Esophagus mucosa (tissue), 1 donor: ENCODE data around the gene THRA. TPM values are rescaled to one million over a fixed set of nuclear protein-coding genes. Genes with fewer than 3 reads are reported as not detected.

Source experiments
- ATAC-seq: fragments of 200-7000 bp; cut with Tn5 transposase; one replicate; pipeline ENCODE4 v1.9.1; 2020
- total RNA-seq: library from RNA; stranded (reverse); gene quantifications from one replicate; pipeline ENCODE4 v1.2.4, GENCODE V29; 2023
- donor health status: DM: yes; HTN: yes; CAD: no.

The THRA gene
- total RNA-seq, 1 donor from 2014 or later = 9.4 TPM

DNA sequence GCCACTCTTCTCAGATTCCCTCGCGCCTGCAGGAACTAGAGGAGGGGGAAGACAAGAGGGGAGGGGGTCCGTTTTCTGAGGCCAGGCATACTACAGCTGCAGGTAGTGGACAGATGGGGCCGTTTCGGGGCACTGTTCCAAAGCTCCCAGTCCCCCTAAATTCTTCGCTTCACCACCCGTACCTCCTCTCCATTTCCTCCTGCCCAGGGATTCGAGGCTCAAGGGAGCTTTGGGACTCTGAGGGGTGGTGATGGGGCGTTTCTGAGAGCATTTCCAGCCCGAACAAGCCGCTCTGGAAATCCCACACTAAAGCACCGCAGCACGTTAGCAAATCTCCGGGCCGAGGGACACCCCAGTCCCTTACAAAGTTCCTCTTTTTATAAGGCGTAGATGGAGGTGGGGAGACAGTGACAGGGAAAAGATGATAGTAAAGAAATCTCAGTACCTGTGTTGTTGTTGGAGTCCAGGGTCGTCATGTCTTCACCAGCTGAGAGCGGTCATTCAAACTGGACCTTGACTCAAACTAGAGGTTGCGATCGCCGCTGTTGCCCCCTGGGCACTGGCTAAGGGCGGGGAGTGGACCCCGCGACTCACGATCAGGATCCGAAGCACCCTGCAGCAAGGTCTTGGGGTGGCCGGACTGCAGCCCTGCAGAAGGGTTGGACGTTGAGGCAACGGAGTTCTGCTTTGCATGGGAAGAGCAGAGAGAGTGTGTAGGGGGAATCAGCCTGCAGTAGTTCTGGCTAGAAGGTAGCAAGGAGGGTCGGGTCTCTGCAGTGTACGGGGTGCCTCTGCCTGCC is 37.1 kb downstream of the THRA start:
- ATAC-seq = no peak

DNA sequence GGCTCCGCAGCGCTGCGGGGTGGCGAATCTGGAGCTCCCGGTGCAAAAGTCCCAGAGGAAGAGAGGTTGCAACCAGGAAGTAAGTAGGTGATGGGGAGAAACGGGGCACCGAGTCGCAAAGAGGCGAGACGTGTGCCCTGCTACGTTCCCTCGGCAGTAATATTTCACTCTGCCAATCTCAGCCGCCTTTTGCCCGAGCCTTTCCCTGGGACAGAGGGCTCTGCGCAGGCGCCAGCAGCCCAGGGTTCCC is 37.6 kb downstream of the THRA start, which contains the start of gene NR1D1:
NR1D1 (minus strand) TSS at position 171 of the 250 bp plus-strand sequence. CDS start 495 bp downstream, outside the sequence.
- no peak for ATAC-seq

DNA sequence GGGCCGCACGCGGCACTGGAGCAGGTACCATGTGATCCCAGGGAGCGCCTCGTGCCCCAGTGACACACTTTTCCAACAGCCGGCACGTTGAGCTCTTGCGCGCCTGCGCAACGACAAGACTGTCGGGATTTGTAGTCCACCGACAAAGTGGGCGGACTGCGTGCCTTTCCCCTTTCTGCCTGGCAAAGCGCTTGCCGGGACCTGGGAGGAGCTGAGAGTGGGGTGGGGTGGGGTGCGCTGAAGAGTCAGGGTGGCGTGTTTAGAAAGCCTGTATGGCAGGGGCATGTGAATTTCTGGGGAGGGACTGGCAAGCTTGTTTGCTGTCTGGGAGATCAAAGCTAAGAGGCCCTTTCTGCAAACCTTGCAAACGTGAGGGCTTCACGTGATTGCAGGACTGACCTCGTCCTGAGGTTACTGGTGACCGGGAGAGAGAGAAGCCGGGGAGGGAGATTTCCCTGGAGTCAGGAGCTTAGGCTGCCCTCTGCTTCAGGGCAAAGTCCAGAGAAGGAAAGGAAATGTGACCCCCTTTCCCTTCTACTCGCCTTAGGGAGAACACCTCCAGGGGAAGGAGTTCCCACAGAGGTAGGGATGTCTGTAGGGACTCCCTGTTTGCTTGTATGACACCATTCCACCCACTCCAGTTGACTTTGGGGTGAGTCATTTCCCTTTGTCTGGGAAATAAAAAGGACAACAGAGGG is 38.1 kb downstream of the THRA start:
- ATAC-seq = peak; percentile 58

DNA sequence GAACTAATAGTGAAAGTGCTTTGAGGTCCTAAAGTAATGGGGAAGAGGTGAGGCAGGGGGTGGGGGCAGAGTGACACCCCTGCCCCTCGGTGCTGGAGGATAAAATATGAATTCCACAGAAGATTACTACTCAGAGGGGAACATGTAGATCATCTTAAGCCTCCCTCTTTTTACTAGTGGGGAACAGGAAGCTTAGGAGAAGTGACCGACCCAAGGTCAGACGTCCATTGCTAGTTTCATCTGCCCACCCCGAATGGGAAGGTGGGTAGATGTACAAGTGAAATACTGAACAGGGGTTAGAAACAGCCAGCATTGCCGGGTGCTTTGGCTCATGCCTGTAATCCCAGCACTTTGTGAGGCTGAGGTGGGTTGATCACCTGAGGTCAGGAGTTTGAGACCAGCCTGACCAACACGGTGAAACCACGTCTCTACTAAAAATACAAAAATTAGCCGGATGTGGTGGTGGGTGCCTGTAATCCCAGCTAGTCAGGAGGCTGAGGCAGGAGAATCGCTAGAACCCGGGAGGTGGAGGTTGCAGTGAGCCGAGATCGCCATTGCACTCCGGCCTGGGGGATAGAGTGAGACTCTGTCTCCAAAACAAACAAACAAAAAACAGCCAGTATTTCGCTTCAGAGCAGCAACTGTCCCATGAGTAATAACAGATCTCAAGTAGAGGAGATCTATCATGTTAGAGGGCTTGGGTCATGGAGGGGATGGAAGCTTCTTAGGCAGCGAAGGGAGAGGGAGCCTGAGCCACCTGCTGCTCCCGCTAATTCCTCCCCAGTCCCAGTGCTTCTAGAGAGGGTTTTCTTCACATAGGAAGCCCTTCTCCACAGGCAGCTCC is 38.8 kb downstream of the THRA start:
- ATAC-seq = no peak

DNA sequence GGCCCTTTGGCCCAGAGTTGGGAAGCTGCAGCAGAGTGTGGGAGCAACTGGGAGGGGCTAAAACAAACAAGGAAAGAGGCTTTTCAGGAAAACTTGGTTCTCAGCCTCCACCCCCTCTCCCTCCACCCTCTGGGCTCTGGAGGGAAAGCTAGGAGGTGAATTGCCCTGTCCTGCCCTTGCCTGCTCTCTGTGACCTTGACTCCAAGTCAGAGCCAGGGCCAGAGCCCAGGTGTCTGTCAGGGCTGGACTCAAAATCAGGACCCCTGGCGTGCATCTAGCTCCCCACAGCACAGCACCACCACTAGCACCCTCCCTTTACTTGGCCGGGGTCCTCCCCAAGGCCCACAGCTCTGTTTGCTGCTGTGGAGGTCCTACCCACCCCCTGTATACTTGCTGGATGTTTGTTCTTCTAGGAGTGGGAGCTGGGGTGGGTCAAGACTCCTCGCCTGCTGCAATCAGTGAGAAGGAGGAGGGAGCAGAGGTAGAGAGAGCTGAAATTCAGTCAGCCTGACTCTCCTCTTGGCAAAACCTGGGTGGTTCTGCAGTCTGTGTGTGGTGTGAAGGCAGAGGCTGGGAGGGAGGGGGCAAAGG is 40.4 kb downstream of the THRA start:
- ATAC-seq = no peak

DNA sequence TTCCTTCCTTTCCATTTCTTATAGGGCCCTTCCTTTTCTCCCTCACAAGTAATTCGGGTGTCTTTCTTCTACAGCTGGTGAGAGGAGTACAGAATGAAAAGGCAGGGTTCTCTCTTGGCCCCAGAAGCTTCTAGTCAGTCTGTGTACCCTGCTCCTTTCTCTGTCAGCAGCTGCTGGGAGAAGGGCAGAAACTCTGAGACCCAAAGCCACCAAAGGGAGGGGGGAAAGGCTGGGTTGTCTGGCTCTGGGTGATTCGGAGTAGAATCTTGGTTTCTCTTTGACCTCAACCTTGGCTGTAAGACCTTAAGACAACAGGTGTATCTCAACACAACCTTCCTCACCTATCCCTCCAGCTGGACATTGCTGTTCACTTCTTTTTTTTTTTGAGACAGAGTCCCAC is 40.9 kb downstream of the THRA start:
- ATAC-seq = no peak

DNA sequence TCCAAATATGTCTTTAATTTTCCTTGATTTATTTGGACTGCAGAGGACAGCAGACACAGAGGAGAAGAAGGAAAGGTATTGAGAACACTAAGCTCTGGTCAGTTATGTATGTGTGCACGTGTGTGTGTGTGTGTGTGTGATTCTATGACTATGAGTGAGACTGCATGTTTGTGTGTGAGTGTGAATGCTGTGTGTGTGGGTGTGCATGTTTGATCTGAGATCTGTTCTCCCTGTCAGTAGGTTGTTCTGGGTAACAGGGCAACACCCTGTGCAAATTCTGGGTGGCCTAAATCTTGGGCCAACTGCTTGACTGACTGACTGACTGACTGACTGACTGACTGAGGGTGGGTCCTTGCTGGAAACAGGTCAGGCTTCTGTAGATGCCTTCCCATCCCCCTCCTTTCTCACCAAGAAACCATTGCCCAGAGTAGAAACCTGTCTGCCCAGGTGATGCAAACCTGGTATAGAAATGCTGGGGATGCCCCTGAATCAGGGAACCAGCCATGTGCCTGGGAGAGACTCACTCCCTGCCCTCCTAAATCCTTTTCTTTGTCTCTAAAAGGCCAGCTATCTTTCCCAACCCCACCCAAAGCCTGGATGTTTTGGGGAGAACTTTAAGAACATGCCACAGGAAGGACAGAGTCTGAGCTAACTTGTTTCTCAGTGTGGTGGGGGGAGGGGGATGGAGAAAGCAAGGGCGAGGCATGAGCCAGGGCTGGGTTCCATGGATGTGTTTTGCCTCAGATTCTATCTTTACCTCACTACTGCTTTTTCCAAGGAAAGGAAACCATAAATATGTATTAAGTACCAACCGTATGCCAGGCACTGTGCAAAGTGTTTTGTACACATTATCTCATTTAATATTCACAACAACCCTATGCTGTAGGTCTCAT is 42.1 kb downstream of the THRA start:
- ATAC-seq = peak; percentile 65

DNA sequence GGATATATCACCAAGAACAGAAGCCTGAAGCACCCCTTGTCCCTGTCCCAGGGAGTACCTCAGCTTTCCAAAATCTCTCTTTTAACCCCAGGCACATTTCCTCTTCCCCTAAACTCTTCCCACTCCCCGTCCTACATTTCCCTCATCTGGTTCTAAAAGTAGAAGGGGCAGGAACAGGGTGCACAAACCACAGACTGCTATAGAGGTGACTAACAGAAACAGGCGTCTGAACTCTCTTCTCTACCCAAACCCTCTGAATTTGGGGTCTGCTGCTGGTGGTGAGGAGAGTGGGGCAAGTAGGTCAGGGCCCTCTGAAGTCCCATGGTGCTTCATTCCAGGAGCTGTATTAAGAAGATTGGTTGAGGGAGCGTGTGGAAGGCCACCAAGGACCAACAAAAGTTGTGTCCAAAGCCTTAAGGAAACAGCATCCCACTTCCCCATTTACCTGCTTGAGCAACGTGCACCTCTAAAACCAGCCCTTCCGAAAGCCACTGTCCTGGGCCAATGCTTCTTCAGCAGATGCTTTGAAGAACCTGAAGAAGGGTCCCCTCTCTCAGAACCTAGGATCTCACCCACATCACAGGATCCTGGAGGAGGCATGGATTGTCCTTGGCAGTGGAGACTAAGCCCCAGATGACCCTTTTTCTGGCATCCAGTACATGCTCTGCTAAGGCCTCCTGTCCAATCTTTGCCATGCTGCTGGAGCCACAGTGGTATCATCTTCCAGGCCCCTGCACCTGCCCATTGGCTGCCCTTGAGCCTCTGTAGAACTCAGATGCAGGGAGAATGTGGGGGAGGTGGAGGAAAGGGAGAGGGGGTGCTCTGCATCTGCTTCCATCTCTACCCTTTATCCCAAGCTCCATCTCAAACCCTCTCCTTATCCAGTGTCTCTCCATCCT is 43.3 kb downstream of the THRA start:
- ATAC-seq = no peak

DNA sequence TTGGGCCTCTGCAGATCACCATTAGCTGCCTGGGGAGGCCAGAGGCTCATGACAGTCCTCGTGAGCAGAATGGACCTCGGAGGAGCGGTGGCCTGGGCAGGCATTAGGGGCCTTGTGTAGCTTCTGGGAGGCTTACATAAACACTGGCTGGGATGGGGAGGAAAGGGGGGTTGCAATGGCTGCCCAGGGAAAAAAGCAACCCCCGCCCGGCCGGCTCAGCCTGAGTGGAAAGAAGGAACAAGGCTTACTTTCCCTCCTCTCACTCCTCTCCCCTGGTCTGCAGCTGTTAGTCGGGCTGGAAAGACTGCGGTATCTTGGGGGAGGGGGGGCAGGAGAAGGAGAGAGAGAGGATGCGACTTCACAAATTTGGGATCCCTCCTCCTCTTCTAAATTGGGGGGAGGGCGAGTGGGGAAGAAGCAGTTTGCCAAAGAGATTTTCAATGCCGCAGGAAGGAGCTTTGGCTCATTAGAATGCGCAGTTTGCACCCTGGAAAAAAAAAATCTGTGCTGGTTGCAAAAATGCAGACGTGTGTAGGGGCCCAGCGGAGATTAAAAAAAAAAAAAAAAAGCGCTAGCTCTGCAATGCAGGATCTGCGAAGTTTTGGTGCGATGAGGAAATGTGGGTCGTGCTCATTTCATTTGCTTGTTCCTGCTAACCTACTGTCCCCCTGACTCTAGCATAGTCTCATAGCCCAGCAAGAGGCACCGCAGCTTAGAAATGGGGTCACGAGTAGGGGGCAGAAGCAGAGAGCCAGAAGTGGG is 44.2 kb downstream of the THRA start:
- no peak for ATAC-seq

DNA sequence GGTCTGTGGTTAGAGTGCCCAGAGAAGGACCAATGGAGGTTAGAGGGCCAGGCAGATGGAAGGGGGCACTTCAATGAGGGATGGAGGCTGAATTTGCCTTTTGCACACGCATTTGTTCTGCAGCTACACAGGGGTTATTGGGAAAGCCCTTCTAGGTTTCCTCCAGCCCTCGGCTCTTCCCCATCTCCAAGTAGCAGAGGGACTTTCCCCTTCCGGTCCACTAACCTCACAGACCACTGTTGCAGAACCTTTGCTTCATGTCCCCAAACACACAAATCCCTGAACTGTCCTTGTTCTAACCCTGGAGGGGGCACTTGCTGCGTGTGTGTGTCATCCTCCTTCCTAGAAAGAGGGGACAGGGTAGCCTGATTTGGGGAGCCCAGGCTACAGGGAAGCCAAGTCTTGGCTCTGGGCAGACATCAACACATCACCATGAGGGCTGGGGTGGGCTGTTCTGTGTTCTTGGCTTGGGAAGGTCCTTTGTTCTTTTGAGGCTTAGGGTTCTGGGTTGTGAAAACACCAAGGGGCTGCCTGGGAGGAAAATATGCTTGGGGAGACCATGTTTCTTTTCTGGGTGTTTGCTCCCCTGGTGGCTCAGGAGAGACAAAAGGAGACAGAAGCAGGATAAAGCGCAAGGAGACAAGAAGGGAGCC is 44.9 kb downstream of the THRA start:
- ATAC-seq = no peak

DNA sequence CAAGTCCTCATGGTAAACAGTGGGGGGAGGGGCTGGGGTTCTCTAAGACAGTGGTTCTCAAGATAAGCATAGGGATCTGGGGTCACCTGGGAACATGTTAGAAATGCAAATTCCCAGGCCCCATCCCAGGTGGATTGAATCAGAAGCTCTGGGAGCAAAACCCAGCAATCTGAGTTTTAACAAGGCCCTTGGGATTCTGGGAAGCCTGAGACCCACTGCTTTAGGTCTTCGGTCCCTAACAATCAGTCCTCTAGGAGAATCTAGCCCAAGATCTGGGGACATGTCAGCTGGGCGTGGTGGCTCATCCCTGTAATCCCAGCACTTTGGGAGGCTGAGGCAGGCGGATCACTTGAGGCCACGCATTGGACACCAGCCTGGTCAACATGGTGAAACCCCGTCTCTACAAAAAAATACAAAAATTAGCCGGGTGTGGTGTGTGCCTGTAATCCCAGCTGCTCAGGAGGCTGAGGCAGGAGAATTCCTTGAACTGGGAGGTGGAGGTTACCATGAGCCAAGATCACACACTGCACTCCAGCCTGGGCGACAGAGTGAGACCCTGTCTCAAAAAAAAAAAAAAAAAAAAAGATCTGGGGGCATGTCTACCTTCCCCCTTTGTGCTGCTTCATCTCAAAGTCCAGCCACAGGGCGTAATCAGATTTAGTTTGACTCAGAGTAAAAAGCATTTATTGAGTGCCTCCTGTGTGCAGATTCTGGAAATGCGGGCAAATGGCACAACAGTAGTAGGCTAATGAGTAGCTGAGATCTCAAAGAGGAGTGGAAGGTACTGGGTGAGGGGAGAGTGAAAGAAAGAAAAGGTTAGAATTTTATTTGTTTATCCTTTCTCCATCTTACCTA is 46.4 kb downstream of the THRA start:
- ATAC-seq = no peak

DNA sequence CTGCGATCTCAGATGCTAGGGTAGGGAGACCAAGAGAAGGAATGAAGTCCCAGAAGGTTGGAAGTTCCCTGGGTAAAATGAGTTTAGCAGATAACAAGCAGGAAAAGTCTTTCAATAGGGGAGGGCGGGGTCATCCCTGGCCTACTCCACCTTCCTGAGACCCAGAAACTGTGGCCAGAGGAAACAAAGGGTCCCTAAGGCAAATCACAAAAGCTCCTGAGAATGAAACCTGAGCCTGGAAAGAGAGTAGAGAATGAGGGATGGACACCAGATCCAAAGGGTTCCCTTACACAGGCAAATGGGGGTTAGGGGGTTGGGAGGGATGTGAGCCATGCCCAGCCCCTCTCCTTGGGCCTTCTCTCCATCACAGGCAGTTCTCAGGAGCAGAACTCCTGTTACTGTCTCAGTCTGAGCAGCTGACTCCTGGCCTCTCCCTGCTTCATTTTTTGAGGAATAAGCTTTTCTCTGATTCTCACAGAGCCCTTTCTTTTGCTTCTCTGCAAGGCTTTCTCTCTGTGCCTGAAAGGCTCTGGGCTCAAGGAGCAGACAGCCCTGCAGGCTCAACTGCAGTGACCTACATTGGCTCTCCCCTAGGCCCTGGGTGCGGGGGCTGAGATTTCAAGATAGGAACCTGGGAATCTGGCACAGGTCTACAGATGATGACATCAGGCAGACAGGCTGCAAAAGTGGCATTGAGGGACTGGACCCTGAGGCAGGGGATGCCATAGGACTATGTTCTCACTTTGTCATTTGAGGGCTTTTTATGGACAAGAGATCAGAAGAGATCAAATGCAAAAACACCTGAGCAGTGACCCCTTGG is 47.5 kb downstream of the THRA start:
- ATAC-seq = no peak

DNA sequence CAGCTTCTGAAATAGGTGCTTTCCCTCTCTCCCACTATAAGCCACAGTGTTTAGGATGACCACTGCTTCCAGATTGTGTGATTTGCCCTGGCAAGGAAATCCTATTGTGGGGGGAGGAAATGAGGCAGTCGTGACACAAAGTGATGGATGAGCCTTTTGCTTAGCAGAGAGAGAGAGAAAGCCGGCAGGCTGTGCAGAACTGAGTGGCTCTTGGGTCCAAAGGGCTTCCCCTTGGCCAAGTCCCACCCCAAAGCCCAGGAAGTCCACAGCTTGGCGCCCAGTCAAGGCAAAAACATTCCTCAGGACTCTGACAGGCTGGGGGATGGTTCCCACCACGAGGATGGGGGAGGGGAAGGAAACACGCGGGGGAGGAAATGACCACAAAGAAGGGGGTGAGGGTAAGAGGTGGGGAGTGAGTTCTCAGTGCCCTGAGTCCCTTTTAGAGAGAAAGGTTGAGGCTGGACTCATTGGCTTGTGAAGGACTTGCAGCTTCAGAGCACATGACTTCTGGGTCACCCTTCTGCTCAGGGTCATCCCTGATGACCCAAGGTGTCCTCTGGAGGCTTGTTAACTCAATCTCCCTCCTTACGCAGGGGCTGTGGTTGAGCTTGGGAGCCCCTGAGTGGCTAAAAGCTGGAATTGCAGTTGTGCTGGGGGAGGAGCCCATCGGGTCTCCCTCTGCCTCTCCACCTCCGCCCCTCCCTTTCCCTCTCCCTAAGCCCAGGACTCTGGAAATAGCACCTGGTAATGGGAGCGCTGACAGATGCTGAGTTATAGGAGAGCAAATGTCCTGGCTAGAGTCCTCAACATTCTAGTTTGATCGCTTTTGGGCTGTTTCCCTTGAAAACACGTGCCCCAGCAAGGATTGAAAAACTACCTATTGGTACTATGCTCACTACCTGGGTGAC is 48.7 kb downstream of the THRA start:
- ATAC-seq = peak; percentile 65

DNA sequence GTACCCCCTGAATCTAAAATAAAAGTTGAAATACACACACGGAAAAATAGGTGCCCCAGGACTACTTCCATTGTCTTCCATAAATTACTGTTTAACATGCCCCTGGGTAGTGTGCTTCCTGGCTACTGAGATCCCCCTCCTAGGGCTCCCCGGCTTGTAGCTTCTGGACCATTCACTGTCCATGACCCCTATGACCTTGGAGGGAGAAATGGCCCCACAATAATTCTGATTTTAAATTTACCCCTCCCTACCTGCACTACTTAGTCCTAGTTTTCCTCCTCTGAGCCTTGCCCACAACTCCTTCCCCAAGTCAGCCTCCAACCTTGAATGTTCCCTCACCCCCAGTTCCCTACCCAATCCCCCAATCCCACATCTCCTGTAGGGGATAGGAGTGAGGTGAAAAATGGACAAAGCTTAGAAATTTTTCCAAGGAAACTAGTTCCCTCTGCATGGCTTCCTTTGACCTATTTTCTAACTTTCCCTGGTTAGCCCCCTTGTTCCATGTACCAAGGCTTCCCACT is 49.5 kb downstream of the THRA start:
- ATAC-seq = no peak

DNA sequence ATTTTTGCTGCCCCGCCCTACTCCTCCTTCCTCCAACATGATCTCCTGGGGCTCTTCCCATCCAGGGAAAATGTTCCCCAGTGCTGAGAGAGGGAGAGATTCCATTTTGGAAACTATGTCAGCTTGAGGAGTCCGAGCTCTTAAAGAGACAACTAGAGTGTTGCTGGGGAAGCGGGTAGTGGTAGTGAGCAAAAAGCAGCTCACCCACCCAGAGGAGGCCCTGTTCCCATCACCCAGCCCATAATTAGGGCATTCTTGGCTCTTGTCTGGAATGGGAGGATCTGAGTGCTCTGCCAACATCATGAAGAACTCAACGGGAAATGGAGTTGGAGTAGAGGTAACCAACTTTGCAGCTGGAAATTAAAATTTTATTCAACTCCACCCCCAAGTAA is 49.9 kb downstream of the THRA start:
- no peak for ATAC-seq
